Right lobe of liver (tissue), 4 donors: ENCODE measurements around the gene DGCR6.

Experiments used
- POLR2A ChIP-seq: fragments of 450-650 bp; IDR thresholded peaks from one replicate; pipeline ENCODE4 v1.6.1; 2017; ENCODE audit warnings: antibody characterized with exemption, mild to moderate bottlenecking
- TF ChIP-seq, protein P1 (sequence below), 4 donors: fragments of 200-600 bp in 3 of 4; fragments of 450-650 bp in 1 of 4; IDR thresholded peaks; one replicate each; pipeline versions ENCODE4 v1.5.1 to v1.8.0; 2016 to 2022; ENCODE audit warnings: antibody characterized with exemption in 4 of 4, mild to moderate bottlenecking in 2 of 4
- donor health status: DM: no; HTN: no; CAD: no.
- donor health status: DM: no; HTN: no; CAD: no.
- donor health status: DM: no; HTN: yes; CAD: no.

DNA sequence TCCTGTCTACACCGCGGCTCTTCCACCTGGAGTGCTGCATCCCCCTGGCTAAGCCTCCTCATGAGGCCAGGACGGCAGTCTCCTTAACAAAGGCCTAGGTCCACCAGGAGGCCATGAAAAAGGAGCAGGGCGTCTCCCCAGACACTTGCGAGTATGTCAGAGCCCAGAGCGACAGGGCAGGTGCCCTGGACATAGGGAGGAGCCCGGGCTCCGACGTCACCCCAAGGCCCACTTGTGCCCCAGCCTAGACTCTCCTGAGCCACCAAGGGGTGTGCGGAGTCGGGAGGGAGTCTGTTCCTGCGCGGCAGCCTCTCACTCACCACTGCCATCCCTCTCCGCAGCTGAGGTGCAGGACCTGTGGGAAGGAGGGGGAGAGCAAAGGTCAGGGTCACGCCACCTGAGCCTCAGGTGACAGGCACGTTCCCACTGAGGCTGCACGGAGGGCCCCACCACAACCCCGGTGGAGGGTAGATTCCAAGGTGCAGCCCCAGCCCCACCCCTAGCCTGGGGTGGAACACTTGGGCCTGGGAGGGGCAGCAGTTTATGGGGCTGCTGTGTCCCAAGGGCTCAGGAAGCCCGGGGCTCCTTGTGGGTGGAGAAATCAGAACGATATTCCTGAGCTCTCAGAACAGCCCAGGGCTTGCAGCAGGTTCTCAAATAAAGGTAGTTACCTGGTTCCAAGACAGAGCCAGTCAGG, 19.4 kb downstream of the DGCR6 start:
- TF ChIP-seq, protein P1, sequence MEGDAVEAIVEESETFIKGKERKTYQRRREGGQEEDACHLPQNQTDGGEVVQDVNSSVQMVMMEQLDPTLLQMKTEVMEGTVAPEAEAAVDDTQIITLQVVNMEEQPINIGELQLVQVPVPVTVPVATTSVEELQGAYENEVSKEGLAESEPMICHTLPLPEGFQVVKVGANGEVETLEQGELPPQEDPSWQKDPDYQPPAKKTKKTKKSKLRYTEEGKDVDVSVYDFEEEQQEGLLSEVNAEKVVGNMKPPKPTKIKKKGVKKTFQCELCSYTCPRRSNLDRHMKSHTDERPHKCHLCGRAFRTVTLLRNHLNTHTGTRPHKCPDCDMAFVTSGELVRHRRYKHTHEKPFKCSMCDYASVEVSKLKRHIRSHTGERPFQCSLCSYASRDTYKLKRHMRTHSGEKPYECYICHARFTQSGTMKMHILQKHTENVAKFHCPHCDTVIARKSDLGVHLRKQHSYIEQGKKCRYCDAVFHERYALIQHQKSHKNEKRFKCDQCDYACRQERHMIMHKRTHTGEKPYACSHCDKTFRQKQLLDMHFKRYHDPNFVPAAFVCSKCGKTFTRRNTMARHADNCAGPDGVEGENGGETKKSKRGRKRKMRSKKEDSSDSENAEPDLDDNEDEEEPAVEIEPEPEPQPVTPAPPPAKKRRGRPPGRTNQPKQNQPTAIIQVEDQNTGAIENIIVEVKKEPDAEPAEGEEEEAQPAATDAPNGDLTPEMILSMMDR (IDR thresholded peaks at IDR 0.05) = no peak
- TF ChIP-seq POLR2A = no peak
